H9 (cell line): Measurements from ENCODE around the gene ZNF169. TPM values are rescaled to one million over a fixed set of nuclear protein-coding genes. Genes with fewer than 3 reads are reported as not detected.

Experiments used
- DNase-seq: peaks from one replicate; pipeline ENCODE4 v3.0.0-alpha.2; 2017
- H2AFZ ChIP-seq: one replicate; pipeline ENCODE4 v1.6.1; 2013; ENCODE audit warnings: mild to moderate bottlenecking, low read length, control low read depth, moderate library complexity
- H2AK5ac ChIP-seq: 2 replicates; pipeline ENCODE4 v1.6.1; 2013; ENCODE audit warnings: low read length, control low read depth, mixed read lengths; ENCODE audit not compliant: insufficient read length
- H2BK120ac ChIP-seq: one replicate; pipeline ENCODE4 v1.6.1; 2013; ENCODE audit warnings: low read depth, mild to moderate bottlenecking, low read length, control low read depth, inconsistent platforms; ENCODE audit not compliant: poor library complexity, severe bottlenecking
- H2BK12ac ChIP-seq: 2 replicates; pipeline ENCODE4 v1.6.1; 2013; ENCODE audit warnings: low read length, control low read depth, mixed read lengths, low read depth; ENCODE audit not compliant: insufficient read length
- H2BK15ac ChIP-seq: 2 replicates; pipeline ENCODE4 v1.6.1; 2013; ENCODE audit warnings: low read depth, low read length, control low read depth
- H2BK20ac ChIP-seq: one replicate; pipeline ENCODE4 v1.6.1; 2013; ENCODE audit warnings: low read depth, mild to moderate bottlenecking, low read length, control low read depth, inconsistent platforms; ENCODE audit not compliant: poor library complexity, severe bottlenecking
- H2BK5ac ChIP-seq: 2 replicates; pipeline ENCODE4 v1.6.1; 2013; ENCODE audit warnings: low read length, control low read depth, mixed read lengths; ENCODE audit not compliant: insufficient read length
- H3K14ac ChIP-seq: 2 replicates; pipeline ENCODE4 v1.6.1; 2013; ENCODE audit warnings: low read length, control low read depth; ENCODE audit not compliant: insufficient read depth
- H3K18ac ChIP-seq: 2 replicates; pipeline ENCODE4 v1.6.1; 2013; ENCODE audit warnings: low read depth, mild to moderate bottlenecking, mixed read lengths, low read length, control low read depth; ENCODE audit not compliant: insufficient read length
- H3K23ac ChIP-seq: 2 replicates; pipeline ENCODE4 v1.6.1; 2013; ENCODE audit warnings: low read length, control low read depth, mixed read lengths, low read depth; ENCODE audit not compliant: insufficient read length
- H3K23me2 ChIP-seq: 2 replicates; pipeline ENCODE4 v1.6.1; 2013; ENCODE audit warnings: low read depth, mild to moderate bottlenecking, mixed read lengths, low read length, control low read depth; ENCODE audit not compliant: insufficient read length, poor library complexity, severe bottlenecking
- H3K27ac ChIP-seq: 2 replicates; pipeline ENCODE4 v1.5.1; 2013; ENCODE audit warnings: low read length, control low read depth, mixed read lengths, low read depth; ENCODE audit not compliant: insufficient read length
- H3K27me3 ChIP-seq: 2 replicates; pipeline ENCODE4 v1.6.1; 2013; ENCODE audit warnings: low read length, control low read depth, inconsistent platforms; ENCODE audit not compliant: insufficient read depth
- H3K4ac ChIP-seq: 2 replicates; pipeline ENCODE4 v1.6.1; 2013; ENCODE audit warnings: low read depth, mild to moderate bottlenecking, control low read depth, inconsistent platforms, low read length, moderate library complexity
- H3K4me1 ChIP-seq: 2 replicates; pipeline ENCODE4 v1.6.1; 2013; ENCODE audit warnings: low read length, control low read depth, inconsistent platforms; ENCODE audit not compliant: insufficient read depth
- H3K4me2 ChIP-seq: 2 replicates; pipeline ENCODE4 v1.6.1; 2013; ENCODE audit warnings: low read length, control low read depth, mixed read lengths; ENCODE audit not compliant: insufficient read length, insufficient read depth
- H3K56ac ChIP-seq: 2 replicates; pipeline ENCODE4 v1.6.1; 2013; ENCODE audit warnings: low read depth, mild to moderate bottlenecking, mixed read lengths, low read length, control low read depth; ENCODE audit not compliant: insufficient read length
- H3K79me1 ChIP-seq: 2 replicates; pipeline ENCODE4 v1.6.1; 2013; ENCODE audit warnings: low read depth, mild to moderate bottlenecking, moderate library complexity, low read length, control low read depth, inconsistent platforms; ENCODE audit not compliant: insufficient read depth, poor library complexity, severe bottlenecking
- H3K79me2 ChIP-seq: 2 replicates; pipeline ENCODE4 v1.6.1; 2013; ENCODE audit warnings: low read length, control low read depth, inconsistent platforms; ENCODE audit not compliant: insufficient read depth
- H3K9ac ChIP-seq: 2 replicates; pipeline ENCODE4 v1.6.1; 2013; ENCODE audit warnings: low read length, control low read depth, mixed read lengths; ENCODE audit not compliant: insufficient read length; ENCODE audit errors: extremely low read depth
- H3K9me3 ChIP-seq: one replicate; pipeline ENCODE4 v1.6.1; 2013; ENCODE audit warnings: low read depth, low read length, inconsistent platforms; ENCODE audit not compliant: control insufficient read depth
- H3T11ph ChIP-seq: one replicate; pipeline ENCODE4 v1.6.1; 2013; ENCODE audit warnings: mild to moderate bottlenecking, low read length, control low read depth, inconsistent platforms
- H4K20me1 ChIP-seq: one replicate; pipeline ENCODE4 v1.6.1; 2013; ENCODE audit not compliant: control insufficient read depth, insufficient read length, insufficient read depth
- H4K5ac ChIP-seq: 2 replicates; pipeline ENCODE4 v1.6.1; 2013; ENCODE audit warnings: low read depth, mild to moderate bottlenecking, mixed read lengths, low read length, control low read depth; ENCODE audit not compliant: insufficient read length
- H4K8ac ChIP-seq: replicated peaks from 2 replicates; pipeline ENCODE4 v1.6.1; 2013; ENCODE audit warnings: low read length, control low read depth, mixed read lengths, low read depth; ENCODE audit not compliant: insufficient read length
- H4K91ac ChIP-seq: 2 replicates; pipeline ENCODE4 v1.6.1; 2013; ENCODE audit warnings: low read depth, mild to moderate bottlenecking, moderate library complexity, mixed read lengths, low read length, control low read depth; ENCODE audit not compliant: insufficient read length
- H3K27ac Mint-ChIP-seq, 3 experiments: 2 replicates in 2 of 3; 3 replicates in 1 of 3; pipeline ENCODE4 v1.8.0; 2020 to 2021; ENCODE audit warnings: mixed read lengths in 3 of 3, mild to moderate bottlenecking in 1 of 3, moderate library complexity in 1 of 3
- H3K27me3 Mint-ChIP-seq: 2 replicates; pipeline ENCODE4 v1.8.0; 2021; ENCODE audit warnings: low read depth, mild to moderate bottlenecking, moderate library complexity, mixed read lengths
- H3K36me3 Mint-ChIP-seq, 3 experiments: 2 replicates in 2 of 3; 3 replicates in 1 of 3; pipeline ENCODE4 v1.8.0; 2020 to 2021; ENCODE audit warnings: low read depth in 3 of 3, mixed read lengths in 3 of 3; ENCODE audit not compliant: insufficient read depth in 1 of 3
- H3K4me1 Mint-ChIP-seq, 2 experiments: 2 replicates each; pipeline ENCODE4 v1.8.0; 2020; ENCODE audit warnings: mixed read lengths in 2 of 2
- H3K4me3 Mint-ChIP-seq, 2 experiments: 2 replicates in 1 of 2; 3 replicates in 1 of 2; pipeline ENCODE4 v1.8.0; 2020 to 2021; ENCODE audit warnings: mild to moderate bottlenecking in 2 of 2, mixed read lengths in 2 of 2, moderate library complexity in 1 of 2
- H3K9me3 Mint-ChIP-seq, 2 experiments: 2 replicates in 1 of 2; 3 replicates in 1 of 2; pipeline ENCODE4 v1.8.0; 2020; ENCODE audit warnings: mild to moderate bottlenecking in 2 of 2, mixed read lengths in 2 of 2, moderate library complexity in 1 of 2
- WGBS: extraction: QIAGEN DNeasy Blood & Tissue Kit; methylation state at CpG from one replicate; pipeline ENCODE4 v1.1.7; 2013; ENCODE audit warnings: missing lambda C conversion rate, low lambda C conversion rate, mixed read lengths; ENCODE audit not compliant: insufficient read length; ENCODE audit errors: extremely low coverage; 5-methylcytosine and 5-hydroxymethylcytosine counted together
- total RNA-seq: library from RNA; stranded (reverse); gene quantifications from 2 replicates; pipeline ENCODE4 v1.2.1, GENCODE V29; 2021
- TF ChIP-seq, protein P1 (sequence below): fragments of 200-600 bp; sonication (generic); conservative IDR thresholded peaks from 3 replicates; pipeline ENCODE4 v1.8.0; 2021; ENCODE audit warnings: antibody characterized with exemption, mild to moderate bottlenecking

ZNF169 gene
- total RNA-seq, 1 experiment from 2014 or later: 4.8 TPM

- Mint-ChIP-seq H3K4me3 (no peak overlapping the region), H3K27ac (no peak overlapping the region), H3K27me3 (no peaks in the 10 kb centered on the region), H3K9me3 (peaks cover 3 to 5% of the 10 kb centered on the region in 2 experiments; a peak in 4 of 5 replicates), H3K4me1 (no peaks in the 10 kb centered on the region), H3K36me3 (peaks cover 25 to 45% (median 37%) of the 10 kb centered on the region in 3 experiments)
- no peaks in the 10 kb centered on the region for H3K4me1 ChIP-seq
- H3K9ac ChIP-seq: no peak overlapping the region
- no peak overlapping the region for H4K5ac ChIP-seq
- no peak overlapping the region for H2AK5ac ChIP-seq
- no peak overlapping the region for H3K56ac ChIP-seq
- TF ChIP-seq, protein P1, sequence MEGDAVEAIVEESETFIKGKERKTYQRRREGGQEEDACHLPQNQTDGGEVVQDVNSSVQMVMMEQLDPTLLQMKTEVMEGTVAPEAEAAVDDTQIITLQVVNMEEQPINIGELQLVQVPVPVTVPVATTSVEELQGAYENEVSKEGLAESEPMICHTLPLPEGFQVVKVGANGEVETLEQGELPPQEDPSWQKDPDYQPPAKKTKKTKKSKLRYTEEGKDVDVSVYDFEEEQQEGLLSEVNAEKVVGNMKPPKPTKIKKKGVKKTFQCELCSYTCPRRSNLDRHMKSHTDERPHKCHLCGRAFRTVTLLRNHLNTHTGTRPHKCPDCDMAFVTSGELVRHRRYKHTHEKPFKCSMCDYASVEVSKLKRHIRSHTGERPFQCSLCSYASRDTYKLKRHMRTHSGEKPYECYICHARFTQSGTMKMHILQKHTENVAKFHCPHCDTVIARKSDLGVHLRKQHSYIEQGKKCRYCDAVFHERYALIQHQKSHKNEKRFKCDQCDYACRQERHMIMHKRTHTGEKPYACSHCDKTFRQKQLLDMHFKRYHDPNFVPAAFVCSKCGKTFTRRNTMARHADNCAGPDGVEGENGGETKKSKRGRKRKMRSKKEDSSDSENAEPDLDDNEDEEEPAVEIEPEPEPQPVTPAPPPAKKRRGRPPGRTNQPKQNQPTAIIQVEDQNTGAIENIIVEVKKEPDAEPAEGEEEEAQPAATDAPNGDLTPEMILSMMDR: no peak
- H3K27ac ChIP-seq: no peak overlapping the region
- H3K18ac ChIP-seq: no peak overlapping the region
- H3K23me2 ChIP-seq: no peaks in the 10 kb centered on the region
- no peak overlapping the region for H2BK12ac ChIP-seq
- no peak overlapping the region for H2BK15ac ChIP-seq
- H4K8ac ChIP-seq: no peak overlapping the region
- H3K4ac ChIP-seq: no peak overlapping the region
- H3K23ac ChIP-seq: no peak overlapping the region
- no peaks in the 10 kb centered on the region for H3K9me3 ChIP-seq
- H4K91ac ChIP-seq: no peak overlapping the region
- DNase-seq: no peak
- no peak overlapping the region for H2BK20ac ChIP-seq
- no peak overlapping the region for H2BK120ac ChIP-seq
- H3K79me1 ChIP-seq: no peaks in the 10 kb centered on the region
- no peaks in the 10 kb centered on the region for H3K79me2 ChIP-seq
- H2AFZ ChIP-seq: no peak overlapping the region
- no peaks in the 10 kb centered on the region for H3K27me3 ChIP-seq
- H3T11ph ChIP-seq: no peak overlapping the region
- H3K14ac ChIP-seq: no peak overlapping the region
- H3K4me2 ChIP-seq: no peak overlapping the region
- no peaks in the 10 kb centered on the region for H4K20me1 ChIP-seq
- no CpG with 5 or more reads among the region's 2 CpGs for WGBS
- H2BK5ac ChIP-seq: no peak overlapping the region
Observed at GRCh38 chr9:94289691-94290090, 30.6 kb downstream of the ZNF169 start.
